ENCODE measurements around the gene DSCAML1.
"Not testable (repeated sequence)": the region's sequence is repeated elsewhere in the genome, so short reads cannot be mapped to it uniquely, and the experiment has no call there.

Gene DSCAML1

DNA sequence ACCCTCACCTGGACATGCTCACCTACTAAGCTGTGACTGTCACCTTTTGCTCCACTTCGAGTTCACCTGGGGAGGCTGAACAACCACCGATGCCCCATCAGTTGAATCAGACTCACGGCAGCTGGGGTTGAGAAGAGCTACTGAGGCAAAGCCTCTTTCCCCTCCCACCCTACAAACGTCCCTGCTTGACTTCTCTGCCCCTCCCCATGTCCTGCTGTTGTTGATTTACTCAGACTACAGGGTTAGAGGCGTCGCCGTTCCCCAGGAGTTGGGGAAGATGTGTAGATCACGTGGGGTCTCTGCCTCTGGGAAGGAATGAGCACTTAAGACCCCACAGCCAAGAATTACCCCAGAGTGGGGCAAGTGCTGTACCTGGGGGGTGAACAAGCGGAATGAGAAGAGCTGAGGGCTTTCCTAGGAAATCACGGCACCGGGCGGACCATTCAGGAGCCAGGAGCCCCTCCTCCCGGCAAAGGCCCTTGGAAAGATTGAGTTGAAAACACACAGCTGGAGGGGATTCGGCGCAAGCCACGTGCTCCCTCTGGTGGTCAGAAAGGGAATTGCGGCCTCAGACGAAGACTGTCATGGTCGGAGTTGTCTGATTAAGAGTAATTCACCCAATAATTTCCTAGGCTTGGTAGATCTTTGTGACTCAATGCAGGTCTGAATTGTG lies 20.5 kb upstream of the DSCAML1 start:
- peak; percentile 87 for DNase-seq

DNA sequence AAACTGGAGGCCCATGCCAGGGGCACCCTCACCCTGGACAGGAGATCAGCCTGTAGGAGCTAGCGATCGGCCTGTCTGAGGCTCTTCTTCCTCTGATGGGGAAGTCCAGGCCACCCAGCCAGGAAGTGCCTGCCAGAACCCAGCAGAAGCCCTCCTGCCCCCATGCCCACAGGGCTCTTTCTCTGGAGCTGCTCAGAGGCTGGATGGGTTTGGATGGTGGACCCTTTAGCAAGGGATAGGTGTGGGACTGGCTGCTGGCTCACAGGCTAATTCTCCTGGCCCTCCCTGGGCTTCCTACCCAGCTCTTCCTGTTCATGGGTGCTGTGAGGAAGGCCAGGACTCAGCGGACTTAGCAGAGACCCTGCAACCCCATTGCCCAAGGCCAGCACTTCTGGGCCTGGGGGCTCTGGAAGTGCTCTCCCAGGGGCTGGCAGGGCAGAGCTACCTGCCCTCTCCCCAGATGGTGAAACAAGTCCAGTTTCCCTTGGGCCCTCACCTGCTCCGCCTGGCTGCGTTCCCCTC lies 19.9 kb upstream of the DSCAML1 start:
- DNase-seq: no peak

DNA sequence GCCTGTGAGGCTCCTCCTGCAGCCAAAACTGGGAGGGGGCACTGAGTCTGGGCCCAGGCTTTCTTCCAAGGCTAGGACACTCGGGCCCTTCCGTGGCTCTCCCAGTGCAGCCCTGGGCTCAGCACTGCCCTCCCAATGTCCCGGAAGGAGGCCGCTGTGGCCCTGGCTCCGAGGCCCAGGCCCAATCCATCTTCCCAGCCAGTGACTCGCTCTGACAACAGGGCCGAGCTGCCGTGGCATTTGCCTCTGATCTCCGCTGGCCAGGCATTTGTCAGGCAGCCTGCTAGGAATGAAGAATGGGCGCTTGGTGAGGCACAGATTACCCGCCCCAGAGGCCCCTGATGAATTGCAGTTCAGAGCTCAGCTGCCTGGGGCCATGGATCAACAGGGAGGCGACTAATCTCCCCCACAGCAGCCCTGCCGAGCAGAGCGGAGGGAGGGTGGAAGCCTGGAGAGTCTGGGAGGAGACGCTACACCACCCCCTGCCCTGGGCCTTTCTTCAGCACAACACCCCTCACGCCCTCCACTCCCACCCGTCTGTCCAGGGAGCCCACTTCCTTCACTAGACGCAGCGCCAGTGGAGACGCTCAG lies 19.2 kb upstream of the DSCAML1 start:
- no peak for DNase-seq

DNA sequence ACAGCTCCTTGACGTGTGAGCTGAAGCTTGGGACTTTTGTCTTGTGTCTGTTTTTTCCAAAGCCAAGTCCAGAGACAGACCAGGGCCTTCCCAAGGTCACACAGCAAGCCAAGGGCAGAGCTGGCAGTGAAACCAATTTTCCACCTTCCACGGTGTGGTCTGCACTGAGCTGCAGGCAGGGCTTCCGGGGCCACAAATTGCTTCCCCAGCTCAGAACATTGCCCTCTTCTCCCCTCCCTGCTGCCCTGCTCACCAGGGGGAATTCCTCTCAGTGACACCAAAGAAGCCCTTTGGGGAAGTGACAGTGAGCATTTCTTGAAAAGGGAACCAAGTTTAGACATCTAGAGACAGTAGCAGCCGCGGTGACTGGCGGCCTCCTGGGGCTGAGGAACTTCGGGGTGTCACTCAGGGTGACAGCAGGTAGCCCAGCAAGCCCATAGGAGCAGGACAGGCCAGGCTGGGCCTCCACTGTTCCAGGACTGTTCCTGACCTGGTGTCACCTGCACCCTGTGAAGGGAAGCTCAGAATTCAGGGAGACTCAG lies 18.3 kb upstream of the DSCAML1 start:
- DNase-seq: peak; percentile 61

DNA sequence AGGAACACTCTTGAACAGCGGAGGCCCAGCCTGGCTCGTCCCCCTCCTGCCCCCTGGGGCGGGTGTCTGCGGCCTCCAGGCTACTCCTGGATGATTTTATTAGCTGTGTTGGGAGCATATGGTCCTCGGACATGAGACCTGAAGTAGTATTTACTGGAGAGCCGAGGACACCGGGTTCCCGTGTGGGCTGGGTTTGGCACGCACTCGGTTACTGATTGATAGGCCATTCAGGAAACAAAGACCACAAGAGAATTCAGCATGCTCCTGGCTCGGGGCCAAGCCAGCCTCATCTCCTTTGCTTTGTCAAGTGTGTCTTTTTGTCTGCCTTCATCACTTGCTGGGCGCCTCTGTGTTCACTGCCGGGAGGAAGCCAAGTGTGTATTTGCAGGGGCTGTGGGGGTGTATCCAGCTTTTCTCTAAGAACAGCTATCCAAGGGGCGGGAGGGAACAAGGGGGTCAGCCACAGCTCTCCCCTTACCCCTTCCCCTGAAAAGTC lies 17.8 kb upstream of the DSCAML1 start:
- DNase-seq: peak; percentile 81

DNA sequence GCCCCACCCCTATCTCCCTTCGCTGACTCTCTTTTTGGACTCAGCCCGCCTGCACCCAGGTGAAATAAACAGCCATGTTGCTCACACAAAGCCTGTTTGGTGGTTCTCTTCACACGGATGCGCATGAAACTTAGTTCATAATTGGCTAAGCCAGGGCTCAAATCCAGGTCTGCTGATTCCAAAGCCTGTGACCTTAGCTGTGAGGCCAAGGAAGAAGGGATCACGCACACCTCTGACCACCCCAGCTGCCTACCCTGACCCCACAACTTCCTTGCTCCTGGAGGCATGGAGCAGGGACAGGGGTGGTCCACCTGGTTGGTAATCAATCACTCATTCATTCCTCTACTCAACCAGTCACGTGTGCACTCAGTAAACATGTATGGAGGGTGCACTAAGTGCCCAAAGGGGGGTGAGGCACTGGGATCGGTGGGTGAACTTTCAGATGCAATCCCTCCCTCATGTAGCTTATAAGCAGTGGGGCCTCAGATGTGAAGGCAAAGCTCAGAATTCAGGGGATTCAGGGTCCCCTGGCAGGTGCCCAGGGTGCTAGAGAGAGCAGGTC lies 17.3 kb upstream of the DSCAML1 start:
- no peak for DNase-seq

DNA sequence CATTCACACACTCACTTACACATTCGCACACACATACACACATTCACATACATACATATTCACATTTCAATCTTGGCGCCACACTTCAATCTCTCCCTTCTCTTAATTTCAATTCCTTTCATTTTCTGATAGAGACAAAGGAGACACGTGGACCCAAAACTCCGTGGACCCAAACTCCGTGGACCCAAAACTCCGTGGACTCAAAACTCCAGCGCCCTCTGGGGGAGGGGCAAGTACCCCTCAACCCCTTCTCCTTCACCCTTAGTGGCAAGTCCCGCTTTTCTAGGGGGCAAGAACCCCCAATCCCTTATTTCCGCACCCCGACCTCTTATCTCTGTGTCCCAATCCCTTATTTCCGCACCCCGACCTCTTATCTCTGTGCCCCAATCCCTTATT lies 13.0 kb upstream of the DSCAML1 start:
- DNase-seq: not testable (repeated sequence)

DNA sequence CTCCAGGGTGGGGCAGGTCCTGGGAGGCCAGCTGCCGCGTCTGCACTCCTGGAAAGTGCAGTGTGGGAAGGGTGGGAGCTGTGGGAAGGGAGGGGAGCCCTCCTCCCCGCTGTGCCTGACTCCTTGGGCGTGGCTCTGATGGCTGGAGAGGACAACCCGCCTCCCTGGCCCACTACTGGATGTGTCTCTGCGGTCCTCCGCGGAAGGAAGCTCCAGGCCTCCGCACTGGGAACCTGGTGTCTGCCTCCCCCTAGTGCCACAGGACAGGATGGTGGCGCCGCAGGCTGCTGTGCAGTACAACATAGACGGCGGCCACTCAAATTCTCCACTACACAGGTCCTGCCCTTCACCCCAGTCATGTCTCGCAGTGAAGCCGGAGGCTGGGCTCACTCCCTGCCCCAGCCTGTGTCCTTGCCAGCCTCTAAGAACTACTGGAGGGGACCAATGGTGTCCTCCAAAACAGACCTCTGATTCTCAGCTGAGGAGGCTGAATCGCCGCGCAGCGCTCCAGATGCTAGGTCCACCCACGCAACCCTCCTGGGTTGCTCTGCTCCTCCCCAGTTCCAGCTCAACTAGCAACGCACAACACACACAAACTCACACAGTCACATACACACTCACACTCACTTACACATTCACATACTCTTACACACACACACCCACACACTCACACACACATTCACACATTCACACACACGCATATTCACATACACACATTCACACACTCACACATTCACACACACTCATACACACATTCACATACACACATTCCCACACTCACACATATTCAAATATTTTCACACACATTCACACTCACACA lies 12.4 kb upstream of the DSCAML1 start:
- DNase-seq: peak; percentile 41

DNA sequence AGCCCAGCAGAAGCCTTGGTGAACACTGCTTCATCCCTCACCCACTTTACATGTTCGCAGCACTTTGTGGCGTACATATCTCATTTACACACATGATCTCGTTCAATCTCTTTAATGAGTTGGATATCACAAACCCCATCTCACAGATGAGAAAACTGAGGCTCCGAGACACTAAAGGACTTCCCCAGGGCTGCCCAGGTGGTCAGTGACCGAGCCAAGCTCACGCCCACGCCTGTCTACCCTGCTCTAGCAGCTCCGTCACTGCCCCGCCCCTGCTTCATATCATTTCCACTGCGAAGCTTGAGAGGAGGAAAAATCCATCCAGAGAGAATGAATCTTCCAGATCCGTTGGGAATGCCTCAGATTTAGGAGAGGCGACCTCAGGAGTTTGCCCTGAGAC lies 11.8 kb upstream of the DSCAML1 start:
- DNase-seq: no peak

DNA sequence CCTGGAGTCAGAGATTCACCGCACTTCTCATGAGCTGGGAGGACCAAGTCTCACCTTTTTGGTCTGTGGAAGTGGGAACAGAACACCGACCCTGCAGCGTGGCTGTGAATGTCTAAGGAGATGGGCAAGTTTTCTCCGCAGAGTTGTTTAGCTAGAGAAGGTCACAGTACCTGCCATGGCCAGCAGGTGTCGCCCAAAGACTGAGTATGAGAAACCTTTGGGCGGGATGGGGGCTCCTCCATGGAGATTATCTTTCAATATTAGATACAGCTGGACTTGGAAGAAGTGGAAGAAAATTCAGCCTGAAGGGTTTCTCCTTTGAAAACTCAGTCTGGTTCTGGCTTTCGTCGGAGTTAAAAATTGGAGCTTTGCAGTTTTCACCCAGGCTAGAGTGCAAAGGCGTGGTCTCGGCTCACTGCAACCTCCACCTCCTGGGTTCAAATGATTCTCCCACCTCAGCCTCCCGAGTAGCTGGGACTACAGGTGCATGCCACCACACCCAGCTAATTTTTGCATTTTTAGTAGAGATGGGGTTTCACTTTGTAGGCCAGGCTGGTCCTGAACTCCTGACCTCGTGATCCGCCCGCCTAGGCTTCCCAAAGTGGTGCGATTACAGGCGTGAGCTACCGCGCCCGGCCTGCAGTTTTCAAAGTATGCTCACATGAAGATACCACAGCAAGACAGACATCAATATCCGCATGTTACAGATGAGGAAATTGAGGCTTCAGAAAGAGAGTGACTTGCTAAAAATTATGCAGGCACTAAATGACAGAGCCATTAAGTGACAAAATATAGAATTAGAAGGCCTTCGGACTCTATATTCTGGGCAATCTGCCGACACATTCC lies 10.7 kb upstream of the DSCAML1 start:
- peak; percentile 79 for DNase-seq

DNA sequence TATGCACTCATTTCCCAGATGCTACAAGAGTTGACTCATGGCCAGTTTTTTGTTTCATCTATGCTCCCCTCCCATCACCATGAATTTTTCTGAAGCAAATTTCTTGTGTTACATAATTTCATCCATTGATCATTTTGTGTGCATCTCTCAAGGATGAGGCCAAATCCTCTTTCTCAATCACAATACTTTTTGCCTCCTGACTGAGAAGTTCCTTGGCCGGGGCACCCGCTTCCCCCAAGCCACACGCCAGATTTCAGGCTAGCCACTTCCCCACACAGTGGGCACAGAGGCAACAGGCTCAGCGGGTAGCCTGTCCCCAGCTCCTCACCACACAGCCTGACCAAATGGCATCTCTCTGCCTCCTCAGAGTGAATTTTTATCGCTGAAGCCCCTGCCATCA lies 9.8 kb upstream of the DSCAML1 start:
- DNase-seq: no peak

DNA sequence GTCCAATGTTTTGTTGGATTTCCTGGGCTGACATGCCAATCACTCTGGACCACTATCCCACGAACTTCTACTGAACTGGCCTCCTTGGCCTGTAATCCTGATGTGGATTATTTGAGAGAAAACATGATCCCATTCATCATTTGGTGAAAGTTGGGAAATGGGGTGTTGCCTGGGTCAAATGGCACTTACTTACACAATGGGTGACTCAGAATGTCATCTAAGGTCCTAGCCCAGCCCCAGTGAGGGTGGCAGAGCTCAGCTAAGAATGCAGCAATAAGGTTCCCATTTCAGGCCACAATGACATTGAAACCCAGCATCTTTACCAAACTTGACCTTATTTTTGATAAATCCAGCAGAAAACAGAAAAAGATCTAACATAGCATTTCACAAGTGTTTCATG lies 8.0 kb upstream of the DSCAML1 start:
- no peak for DNase-seq

DNA sequence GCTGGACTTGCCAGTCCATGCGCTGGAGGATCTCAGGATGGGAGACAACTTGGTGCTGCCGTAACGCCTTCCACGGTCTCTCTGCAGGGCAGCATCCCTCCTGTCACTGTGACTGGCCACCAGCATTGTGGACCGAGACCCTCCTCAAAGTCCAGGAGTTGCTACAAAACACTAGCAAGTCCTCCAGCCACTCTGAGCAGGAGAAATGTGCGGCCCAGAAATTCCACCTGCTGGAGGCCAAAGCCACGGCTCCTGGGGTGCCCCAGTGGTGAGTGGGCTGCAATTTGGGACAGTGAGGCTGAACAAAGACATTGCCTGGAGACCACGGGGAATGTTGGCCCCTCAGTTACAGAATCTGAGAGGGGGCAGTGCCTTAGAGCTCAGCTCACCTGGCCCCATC lies 6.9 kb upstream of the DSCAML1 start:
- DNase-seq: no peak

DNA sequence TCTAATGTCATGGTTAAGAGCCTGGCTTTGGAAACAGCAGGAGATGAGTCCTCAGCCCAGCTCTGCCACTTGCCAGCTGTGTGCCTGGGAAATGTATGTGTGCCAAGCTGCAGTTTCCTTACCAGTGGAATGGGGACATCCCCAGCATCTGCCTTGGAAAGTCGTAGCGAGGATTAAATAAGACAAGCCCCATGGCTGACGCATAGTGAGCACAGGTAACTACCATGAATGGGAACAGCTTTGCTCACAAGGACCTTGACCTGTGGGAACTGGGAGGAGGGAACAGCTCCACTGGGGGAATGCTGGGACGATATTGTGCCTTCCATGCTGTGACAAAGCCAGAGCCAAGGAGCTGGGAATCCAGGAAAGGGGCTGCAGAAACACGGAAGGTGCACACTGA lies 2.6 kb upstream of the DSCAML1 start:
- no peak for DNase-seq

DNA sequence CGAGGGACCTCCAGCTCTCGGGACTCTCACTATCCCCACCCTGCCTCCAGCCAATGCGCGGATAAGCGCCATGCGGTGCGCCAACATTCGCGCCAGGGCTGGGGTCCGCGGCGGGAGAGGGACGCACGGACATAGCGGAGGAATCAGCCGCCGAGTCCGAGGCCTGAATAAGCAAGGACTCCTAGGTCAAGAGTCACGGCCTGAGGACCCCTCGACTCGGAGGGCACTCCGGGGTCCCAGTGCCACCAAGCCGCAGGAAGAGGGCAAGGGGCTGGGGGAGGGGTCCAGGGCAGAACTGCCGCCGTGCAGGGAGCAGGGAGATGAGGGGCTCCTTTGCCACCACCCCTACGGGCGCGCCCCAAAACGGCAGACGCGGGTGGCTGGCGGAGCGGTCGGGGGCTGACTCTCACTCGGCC lies 552 bp downstream of the DSCAML1 start:
- no peak for DNase-seq

DNA sequence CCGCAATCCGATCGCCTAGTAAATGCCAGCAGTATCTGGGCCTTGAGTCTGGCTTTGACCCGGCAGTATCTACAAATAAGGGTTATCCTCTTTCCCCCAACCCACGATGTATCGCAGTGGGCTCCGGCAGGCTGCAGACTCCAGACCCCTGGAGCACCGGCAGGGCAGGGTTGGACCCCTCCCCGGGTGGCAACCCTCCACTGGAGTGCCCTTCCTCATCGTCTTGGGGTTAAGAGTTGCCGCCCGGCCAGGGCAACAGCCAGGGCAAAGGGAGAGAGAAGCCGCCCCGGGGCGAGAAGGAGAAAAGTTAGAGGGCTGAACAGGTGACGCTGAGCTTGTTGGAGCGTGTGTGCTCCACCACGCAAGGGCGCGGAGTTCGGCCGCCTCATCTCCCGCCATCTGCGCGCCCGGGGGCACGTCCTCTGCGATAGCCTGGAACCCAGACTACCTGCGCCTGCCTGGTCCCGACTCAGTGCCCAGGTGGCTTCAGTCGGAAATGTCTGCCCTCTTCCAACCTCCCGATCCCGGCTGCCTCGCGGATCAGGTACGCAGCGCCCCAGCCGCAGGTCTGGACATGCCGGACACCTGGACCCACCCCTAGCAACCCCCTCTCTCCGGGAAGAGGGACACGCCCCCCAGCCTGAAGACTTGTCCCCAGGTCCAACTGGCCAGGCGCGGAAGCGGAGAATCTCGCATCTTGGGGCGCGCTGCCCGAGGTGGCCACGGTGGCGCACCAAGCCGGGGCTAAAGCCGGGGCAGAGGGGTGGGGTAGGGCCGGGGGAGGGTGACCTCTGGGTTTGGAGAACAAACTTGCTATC lies 1.2 kb downstream of the DSCAML1 start:
- no peak for DNase-seq

DNA sequence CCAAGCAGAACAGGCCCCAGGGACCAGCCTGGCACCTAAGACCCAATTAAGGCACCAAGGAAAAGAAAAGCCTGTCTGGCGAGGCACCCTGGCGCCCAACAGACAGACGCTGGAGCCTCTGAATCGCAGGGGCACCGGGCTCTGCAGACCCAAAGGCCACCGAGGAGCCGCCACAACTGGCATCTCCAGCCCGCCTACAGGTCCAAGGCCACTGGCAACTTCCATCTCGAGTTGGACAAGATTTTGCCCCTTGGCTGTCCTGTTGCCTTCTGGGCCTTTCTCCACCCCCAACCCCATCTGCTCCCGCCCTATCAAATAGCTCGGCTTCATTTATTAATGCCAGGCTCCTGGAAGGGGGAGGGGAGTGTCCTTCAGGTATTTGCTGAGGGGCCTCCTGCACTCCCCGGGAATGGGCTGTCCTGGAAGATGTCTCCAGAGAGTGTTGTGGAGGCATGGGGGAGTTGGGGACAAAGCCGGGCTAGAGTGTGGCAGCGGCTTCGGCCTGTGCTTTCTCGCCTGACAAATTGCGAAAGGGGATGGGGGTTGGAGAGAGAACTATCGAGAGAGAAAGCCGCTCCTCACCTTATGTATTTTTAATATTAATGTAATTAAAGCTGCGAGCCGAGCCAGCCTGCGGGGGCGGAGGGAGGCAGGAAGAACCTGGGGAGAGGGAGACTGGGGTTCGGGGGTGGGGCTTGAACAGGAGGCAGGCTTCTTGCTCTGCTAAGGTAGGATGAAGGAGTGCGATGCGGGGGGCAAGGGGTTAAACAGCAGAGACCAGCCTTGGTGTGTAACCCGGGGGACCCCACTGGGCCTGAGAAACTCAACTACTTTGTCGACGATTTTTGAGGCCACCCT lies 2.0 kb downstream of the DSCAML1 start:
- DNase-seq: no peak

DNA sequence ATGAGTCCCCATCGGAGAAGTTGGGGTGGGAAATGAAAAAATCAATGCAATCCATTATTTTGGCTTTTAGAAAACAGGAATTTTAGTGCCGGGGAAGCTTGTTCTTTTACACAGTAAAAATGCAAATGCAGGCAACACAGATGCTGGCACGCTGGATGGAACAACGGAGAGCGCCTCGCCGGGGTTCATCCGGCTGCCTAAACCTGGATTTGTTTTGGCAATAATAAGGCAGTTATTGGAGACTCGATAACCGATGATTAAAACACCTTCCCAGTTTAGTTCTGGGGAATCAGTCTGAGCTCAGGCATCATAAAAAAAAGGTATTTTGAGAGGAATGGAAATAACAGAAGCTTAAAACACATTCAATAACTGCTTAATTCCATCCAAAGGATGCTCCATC lies 2.9 kb downstream of the DSCAML1 start:
- DNase-seq: no peak

DNA sequence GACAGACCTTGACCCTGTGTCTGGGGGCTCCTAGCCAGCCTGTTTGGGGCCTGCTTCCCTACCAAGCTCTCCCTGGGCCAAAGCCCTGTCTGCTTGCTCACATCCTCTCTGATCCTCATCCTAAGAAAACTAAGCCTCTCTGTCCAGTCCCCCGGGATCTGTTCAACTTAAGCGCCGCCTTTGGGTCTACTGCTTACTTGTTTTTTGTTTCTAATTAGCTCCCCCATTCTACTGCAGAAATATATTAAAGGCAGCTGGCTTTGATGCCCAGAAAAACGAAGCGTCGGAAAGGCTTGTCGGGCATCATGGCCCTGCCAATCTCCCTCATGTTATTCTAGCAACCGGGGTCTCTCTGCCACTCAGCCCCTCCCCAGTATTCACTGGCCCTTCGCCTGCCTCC lies 3.4 kb downstream of the DSCAML1 start:
- no peak for DNase-seq

DNA sequence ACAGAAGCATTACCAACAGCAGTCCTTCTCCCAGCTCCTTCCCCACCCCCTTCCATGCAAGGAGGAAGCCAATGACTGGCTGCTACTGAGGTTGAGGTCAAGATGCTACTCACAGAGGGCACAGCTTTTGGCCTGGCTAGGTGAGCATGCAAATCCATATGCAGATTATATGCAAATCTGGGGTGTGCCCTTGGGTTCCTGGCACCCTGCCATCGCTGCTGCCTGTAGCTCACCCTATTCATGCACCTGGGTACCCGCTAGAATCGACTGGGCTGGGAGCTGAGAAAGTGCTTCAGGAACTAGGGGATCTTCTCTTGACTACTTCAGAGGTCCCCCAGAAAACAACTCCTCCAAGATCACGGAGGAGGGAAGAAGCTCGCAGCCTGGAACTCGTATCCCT lies 4.0 kb downstream of the DSCAML1 start:
- DNase-seq: no peak

All from activated CD4-positive, alpha-beta T cell treated with anti-CD3 and anti-CD28 coated beads, Interleukin-2, amount 50 U/mL, for 1 hour (primary cell).